ENCODE data around the gene PRKCQ. TPM values are rescaled to one million over a fixed set of nuclear protein-coding genes. Genes with fewer than 3 reads are reported as not detected.
"Not testable (repeated sequence)": the region's sequence is repeated elsewhere in the genome, so short reads cannot be mapped to it uniquely, and the experiment has no call there.

Gene PRKCQ
- total RNA-seq, 1 donor from 2014 or later, result 15.2 TPM

DNA sequence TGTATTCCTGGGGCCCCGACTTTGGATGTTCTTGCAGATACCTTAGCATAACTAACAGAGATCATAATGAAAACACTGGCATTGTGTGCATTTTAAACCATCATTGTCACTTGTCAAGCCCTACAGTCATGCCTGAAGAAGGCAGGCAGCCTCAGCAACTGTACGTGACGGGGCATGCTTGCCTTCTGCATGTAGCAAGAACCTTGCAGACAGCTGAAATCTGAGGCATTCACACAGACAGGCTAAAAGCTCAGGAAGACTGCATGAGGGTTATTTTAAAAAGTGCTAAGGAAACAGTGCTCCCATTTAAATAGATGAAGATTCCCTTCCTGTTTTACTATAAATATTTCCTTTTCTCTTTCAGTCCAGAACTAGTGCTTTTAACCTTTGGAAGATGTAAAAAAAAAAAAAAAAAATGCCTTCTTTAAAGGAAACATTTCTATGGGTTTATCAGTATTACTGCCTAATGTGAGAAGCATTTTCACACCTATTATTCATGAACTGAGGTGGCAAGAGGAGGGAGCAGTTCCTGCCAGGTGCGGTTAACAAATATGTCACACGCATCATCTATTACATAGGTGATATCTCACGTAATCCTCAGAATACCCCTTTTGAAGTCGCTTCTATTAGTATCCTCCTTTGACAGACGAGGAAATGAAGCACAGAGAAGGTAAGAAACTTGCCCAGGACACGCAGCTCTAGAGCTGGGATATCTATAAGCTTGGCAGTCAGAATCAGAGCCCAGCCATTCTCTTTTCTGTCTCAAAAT is 88.1 kb downstream of the PRKCQ start:
- DNase-seq, result peak; percentile 28

DNA sequence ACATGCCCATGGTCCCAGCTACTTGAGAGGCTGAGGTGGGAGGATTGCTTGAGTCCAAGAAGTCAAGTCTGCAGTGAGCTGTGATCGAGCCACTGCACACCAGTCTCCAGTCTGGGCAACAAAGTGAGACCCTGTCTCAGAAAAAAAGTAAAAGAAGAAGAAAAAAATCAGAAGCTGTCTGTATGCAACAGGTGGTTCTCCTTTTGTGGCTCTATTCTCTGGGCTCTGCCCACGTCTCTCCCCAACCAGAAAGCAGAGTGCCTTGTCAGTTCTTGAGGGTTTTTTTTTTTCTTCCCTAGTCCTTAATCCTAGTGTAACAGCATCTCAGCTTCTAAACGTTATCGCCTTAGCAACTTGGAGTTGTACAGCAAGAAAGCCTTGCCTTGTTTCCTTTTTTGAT is 89.5 kb downstream of the PRKCQ start:
- DNase-seq, result no peak

DNA sequence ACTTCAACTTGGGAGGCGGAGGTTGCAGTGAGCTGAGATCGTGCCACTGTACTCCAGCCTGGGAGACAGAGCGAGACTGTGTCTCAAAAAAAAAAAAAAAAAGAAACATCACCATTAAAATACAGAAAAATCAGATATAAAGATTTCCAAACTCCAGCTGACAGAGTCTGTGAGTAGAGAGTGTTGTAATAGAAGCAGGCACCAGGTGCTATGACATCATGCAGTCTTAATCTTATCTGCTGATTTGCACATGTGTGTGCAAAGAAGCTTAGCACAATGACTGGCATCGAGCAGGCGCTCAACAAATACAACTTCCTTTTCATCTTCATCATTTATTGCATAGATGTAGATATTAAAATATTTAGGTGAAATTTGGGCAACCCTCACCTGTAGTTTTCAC is 92.2 kb downstream of the PRKCQ start:
- no peak for DNase-seq

DNA sequence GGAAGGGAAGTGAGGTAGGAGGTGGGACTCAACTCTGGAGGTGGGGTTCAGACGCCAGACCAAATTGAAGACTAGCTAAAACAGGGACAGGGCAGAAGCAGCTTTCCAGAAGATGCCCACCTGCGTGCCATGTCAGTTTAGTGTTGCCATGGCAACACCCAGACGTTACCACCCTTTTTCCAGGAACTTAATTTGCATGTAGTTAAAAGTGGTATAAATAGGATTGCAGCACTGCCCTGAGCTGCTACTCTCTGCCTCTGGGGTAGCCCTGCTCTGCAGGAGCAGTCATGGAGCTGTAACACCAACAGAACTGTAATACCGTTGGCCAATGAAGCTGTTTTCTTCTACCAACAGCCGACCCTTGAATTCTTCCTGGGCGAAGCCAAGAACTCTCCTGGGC is 93.8 kb downstream of the PRKCQ start:
- DNase-seq, result no peak

DNA sequence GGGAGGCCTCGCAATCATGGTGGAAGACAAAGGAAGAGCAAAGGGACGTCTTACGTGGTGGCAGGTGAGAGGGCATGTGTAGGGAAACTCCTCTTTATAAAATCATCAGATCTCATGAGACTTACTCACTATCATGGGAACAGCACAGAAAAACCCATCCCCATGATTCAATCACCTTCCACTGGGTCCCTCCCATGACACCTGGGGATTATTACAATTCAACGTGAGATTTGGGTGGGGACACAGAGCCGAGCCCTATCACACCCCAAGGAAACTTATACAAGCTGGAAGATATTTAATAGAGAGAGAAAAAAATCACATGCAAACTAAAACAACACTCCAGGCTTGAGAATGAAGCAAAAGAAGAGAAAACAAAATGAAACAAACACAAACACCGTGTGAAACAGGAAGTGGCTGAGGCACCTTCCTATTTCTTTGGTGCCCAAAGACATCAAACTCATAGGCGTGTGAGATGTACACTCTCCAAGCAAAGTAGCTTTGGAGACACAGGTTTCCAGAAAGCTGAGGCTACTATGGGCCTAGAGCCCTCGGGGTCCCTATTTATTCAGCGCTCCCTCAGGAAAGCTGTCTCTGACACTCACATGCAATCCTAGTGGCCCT is 97.2 kb downstream of the PRKCQ start:
- DNase-seq, result no peak

DNA sequence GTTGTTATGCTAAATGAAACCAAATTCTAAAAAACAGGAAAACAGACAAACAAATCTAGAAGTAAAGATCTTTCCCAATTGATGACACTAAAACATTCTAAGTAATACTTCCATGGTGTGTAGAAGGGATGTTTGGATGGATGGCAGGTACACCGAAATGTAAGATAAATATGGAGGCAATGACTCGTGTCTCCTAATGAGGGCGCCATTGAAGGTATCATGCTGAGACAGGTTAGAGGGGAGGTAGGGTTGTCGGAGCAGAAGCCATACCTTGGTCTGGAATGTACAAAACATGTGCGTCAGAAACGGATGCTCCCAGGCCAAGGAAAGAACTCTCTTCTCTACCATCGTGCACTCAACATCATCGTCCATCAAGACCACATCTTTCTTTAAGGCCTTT is 101.4 kb downstream of the PRKCQ start:
- no peak for DNase-seq

DNA sequence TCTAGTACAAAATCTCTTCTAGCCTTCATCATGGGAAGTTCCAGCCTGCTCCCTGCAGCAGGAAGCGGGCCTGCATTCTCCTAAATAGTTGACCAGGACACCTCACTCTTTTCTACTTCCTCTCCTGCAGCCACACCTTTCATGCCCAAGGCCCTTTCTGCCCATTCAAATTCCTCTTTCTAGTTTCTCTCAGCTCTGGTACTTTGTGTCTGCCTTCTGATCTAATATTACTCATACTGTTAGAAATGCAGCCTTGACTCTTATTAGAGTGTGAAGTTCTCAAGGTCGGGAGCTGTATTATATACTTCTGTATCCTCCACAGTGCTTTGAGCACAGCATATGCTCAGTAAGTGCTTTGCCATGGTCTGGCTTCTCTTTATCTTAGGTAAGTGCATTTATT is 103.1 kb downstream of the PRKCQ start:
- DNase-seq, result no peak

DNA sequence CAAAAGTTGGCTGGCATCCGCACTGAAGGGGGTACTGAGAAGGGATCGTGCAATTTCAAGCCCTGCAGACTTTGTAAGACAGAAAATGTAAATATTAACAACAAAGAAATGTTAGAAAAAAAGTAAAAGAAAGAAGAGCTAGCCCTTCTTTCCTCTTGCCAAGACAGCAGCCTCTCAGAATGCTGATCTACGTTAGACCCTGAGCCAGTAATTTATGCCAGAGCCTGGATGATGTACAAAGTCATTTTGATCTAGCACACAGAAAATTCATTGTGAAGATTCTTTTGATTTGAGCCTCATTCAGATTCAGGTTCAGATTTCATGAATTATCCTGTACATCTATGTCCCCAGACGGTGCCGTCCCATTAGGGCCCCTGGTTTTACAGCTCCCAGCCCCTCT is 105.2 kb downstream of the PRKCQ start:
- no peak for DNase-seq

DNA sequence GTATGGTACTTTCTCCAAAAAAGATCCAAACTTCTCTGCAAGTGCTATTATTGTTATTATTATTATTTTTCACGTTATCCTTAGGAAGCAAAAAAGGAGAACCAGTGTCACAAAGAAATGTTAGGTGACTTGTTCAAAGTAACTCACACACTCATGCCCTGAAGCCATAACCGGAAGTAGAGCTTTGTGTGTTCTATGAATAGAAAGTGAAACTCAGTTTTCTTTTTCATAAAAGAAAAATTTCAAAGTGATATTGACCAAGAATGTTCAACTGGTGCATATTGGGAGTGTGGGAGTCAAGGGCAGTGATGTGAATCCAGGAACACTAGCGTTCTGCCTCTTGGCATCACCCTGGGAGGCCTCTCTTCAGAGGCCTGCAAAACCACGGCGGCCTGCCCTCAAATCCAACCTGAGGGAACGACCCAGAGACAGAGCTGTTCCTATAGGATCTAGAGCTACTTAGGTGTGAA is 106.1 kb downstream of the PRKCQ start:
- no peak for DNase-seq

DNA sequence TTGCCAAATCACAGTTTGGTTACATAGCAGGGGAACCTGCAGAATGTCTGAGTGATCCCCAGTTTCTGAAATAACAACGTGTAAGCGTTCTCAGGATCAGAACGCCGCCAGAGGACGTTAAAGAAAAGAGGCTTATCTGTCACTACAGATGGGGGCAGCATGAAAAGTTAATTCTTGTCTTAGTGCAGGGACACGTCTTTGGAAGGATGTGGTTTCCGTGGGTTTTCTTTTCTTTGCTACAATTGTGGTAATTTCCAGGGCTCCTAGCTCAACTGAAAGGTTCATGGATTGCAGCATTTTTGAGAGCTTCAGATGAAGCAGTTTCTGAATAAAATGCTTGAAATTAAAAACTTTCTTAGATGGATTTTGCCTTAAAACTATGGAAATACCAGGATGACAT is 106.6 kb downstream of the PRKCQ start:
- no peak for DNase-seq

DNA sequence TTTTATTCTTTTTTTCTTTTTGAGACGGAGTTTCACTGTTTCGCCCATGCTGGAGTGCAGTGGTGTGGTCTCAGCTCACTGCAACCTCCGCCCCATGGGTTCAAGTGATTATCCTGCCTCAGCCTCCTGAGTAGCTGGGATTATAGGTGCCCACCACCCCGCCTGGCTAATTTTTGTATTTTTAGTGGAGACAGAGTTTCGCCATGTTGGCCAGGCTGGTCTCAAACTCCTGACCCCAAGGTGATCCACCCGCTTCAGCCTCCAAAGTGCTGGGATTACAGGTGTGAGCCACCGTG is 107.4 kb downstream of the PRKCQ start:
- not testable (repeated sequence) for DNase-seq

DNA sequence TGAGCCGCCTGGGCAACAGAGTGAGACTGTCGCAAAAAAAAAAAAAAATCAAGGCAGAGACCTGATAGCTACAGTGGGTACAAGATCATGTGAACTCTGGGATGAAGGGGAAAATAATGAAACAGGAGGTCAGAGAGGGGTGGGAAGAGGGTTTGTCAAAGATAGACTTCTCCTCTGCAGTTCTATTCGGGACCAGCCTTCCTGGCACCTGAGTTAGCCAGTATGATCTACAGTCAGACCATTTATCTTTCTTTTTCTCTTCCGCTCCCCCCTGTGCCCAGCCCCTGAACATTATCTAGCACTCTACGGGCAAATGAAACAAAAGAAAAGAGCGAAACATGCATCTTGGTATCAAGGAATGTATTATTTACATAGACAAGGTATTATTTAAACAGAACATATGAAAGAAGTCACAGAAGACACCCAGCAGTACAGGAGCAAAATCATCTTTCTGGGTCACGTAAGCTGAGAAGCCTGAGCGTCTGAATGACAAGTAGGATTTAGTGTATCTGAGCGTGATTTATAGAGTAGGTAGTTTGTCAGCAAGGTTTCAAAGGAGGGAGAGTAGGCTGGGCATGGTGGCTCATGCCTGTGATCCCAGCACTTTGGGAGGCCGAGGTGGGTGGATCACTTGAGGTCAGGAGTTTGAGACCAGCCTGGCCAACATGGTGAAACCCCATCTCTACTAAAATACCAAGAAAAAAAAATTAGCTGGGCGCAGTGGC is 109.0 kb downstream of the PRKCQ start:
- DNase-seq, result no peak

DNA sequence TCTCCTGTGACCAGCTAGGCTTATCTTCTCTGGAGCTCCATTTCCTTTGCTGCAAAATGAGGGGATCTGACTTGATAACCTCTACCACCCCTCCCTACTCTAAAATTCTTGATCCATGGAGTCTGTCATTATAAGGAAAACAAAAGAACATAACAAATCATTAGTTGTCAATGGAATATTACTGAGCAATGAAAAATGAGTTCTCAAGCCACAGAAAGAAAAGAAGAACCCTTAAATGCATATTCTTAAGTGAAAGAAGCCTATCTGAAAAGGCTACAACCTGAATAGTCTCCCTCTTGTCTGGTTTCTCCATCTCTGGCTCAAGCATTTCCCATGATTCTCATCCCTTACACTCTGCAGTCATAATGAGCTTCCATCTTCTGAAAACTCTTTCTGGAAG is 110.4 kb downstream of the PRKCQ start:
- no peak for DNase-seq

DNA sequence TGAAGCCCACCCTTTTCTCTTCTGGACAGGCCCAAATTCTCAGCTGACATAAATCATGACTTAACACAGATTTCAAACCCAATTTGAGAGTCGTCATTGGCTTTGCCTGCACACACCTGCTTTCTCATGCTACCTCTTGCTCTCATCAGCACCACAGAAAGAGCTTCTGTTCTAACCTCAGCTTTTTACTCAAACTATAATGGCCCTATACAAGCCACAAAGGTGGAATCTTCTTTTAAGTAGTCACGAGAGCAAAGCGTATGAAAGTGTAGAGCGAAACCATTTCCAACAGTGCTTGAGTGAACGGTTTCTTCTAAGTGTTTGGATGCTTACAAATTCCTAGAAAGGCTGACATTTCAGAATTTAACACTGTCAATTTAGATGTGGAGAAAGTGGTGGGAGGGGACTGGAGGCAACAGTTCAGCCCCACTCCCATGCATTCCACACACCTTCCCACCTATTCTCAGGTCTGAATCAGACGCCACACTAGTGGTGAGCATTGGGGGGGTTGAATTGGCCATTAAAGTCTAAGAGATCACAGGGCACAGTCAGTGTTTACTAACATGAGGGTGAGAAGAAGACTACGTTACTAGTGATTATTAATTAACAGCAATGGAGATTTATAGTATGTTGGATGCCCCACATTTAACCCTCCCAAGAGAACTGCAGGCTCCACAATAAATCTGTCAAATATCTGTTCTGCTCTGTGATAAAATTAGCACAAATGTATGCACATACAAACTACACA is 114.0 kb downstream of the PRKCQ start:
- no peak for DNase-seq

DNA sequence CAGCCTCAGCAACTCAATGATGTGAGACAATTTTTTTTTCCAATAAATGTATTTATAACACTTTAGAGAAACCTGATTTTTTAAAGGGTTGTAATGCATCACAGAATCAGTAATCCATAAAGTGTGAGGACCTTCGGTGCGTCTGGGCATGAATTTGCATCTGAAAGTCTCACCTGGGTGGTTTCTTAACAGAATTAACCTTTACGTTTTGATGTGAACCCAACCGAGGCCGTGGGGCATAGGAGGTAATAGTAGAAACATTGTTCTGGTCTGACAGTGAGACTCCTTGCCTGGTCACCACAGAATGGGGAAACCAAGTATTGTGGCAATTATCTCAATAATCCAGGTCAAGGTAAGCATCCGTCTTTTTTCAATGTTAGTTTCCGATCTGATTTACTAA is 114.6 kb downstream of the PRKCQ start:
- no peak for DNase-seq

DNA sequence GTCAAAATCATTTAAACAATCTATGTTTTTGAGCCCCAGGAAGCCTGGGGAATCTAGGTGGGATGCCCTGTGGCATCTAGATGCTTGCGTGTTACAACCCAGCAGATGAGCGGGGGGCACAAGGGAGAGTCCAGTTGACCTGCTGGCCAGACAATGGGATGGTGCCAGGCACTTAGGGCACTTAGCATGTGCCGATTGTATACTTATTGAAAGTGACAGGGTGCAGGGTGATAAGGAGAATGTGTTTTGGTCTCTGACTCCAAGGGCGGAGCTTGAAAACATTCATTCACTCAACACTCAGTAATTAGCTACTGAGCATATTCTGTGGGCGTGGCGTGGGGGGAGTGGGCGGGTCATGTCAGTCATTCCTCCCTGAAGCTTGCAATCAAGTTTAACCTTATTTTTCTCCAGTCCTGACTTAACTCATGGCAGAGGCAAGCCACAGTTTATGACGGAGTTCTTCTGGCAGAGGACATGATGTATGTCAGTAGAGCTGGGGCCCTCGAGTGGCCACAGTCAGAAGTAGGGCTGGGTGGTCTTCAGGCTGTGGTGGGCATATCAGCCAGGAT is 115.1 kb downstream of the PRKCQ start:
- no peak for DNase-seq

DNA sequence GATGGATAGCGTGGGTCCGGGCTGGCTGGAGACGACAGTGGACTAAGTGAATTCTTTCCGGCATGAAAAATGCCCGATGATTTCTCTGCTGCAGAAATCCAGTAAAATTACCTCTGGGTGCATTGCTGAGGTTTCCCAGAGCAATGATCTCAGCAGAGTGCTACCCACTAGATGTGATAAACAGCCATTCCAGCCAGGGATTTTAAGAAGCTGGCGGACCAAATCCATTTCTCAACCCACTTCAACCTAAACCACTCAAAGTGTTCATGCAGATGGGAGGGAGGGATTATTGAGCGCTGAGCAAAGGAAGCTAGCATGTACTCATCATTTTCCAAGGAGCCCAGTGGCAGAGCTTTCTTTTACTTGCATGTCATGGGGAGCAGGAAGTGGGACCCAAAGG is 116.7 kb downstream of the PRKCQ start:
- DNase-seq, result no peak

DNA sequence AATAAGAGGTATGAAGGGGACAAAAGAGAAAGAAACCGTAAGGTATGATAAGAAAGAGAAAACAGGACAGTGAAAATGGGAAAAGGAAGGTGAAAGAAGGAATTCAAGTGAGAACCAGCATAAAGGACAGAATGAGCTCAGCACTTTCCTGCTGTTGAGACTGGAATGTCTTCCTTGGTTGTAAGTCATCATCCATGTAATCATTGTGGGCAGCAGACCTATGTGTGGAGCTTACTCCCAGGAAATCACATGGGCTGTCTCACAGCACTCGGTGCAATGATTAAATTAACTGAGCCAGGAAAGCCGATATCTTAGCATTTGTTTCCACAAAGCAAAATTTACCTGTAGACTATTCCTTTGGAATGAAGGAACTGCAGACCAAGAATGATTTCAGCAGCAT is 118.1 kb downstream of the PRKCQ start:
- no peak for DNase-seq

DNA sequence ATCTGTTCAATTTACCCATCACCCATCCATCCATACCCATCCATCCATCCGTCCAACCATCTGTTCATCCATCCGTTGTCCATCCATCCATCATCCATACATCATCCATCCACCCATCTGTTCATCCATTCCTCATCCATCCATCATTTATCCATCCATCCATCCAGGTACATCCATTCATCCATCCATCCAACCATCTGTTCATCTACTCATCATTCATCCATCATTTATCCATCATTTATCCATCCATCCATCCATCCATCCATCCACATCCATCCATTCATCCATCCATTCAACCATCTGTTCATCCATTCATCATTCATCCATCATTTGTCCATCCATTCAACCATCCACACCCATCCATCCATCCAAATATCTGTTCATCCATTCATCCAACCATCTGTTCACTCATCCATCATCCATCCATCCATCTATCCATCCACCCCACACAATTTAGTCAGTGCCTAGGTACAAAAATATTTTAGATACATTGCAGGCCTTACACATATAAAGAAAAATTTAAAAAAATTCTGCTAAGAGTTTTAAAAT is 119.1 kb downstream of the PRKCQ start:
- no peak for DNase-seq

DNA sequence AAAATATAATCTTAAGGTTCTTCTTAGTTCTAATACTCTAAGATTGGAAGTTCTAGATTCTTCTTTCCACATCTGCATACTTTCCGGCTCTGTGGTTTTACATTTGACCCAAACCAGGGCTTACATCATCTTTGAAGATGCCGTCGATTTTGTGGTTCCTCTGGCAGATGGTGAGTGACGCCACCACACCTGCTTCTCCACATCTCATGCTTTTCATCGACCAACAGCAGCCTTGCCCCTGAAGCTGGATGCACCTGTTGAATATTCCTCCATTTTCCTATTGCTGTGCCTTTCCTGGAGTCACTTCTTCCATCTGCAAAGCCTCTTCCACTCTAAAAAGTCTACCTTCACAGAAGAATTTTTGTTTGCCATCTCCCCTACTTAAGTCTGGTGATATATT is 121.3 kb downstream of the PRKCQ start:
- no peak for DNase-seq

DNA sequence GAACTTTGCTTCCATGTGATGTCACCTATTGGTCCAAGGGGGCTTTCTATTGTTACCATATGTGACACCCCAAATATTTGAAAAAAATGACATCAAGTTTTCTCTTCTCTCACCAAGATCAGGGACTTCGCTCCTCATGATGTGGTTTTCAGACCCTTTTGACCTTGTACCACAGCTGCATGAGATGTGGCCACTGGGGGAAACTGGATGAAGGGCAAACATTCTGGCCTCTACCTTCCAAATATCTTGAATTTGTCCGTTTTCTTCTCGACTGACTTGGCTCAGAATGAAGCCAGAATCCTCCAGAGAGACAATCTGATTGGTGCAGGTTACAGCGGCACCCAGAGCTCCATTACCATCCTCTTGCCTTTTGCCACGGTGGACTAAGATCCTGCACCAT is 122.7 kb downstream of the PRKCQ start:
- DNase-seq, result no peak

DNA sequence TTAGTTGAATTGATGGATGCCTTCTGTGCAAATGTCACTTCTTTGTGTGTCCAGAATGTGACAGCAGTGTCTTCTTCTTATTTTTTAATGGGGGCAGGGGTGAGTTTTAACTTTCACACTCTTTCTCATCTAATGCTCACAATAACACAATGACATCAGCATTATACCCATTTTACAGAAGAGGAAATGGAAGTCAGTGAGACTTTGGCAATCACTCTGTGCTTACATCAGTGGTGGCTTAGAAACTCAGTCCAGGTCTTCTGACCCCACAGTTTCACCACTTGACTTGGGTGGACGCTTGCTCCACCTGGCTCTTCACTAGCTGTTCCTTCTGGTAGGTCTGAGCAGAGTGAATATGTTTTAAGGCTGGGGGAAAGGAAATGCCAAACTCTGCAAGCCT is 124.0 kb downstream of the PRKCQ start:
- DNase-seq, result no peak

Measured in tongue (tissue), 2 donors.